ENCODE results near the gene KRT15.

Gene KRT15

GRCh38 chr17:41504246-41504977 lies 14.3 kb downstream of the KRT15 start:
- no peak for DNase-seq

DNA sequence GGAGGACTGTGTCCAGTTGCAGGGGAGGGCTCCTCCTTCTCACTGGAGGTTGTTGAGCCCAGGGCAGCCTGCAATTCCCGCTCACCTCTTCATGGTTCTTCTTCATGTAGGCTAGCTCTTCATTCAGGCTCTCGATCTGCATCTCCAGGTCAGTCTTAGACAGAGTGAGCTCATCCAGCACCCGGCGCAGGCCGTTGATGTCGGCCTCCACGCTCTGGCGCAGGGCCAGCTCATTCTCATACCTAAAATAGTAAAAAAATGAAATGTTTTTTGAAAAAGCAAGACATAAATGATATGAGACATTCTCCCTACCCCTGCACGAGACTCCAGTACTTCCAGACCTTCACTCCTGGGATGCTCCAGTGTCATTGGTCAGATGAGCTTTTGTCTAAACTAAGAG lies 15.5 kb downstream of the KRT15 start:
- no peak for DNase-seq

DNA sequence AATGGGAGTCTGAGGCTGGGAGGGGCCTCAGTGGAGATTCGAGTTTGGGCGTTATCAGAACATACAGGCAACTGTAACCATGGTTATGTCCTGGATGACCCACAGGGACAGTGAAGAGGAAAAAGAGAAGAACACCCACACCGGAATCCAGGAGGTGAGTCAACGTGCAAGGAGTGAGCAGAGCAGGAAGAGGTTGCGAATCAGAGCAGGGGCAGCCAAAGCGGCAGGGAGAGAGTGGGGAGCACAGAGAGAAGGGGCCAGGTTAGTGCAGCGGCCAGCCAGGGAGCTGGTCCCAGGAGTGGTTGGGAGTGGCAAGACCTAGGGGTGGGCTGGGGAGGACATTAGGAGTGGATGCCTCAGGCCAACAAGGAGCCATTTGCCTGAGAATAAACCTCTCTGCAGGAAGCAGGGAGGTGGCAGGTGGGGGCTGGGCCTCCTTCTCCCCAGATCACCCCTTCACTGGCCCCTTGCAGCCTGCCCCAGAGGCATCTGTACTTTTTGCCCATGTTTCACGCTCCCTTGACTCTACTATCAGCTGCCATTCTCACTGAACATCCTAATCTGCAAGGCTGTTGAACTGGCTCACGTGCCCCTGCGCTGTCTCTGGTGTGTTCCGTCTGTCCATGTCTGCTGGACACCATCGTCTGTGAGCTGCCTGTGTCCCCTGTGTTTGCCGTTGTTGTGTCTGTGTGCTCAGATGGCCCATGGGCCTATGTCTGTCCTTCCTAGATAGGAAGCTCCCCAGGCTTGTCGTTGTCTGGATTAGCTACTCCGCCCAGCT lies 18.4 kb downstream of the KRT15 start:
- no peak for DNase-seq

GRCh38 chr17:41499714-41500113 lies 19.0 kb downstream of the KRT15 start:
- no peak for DNase-seq

GRCh38 chr17:41498276-41498675 lies 20.4 kb downstream of the KRT15 start:
- no peak for DNase-seq

DNA sequence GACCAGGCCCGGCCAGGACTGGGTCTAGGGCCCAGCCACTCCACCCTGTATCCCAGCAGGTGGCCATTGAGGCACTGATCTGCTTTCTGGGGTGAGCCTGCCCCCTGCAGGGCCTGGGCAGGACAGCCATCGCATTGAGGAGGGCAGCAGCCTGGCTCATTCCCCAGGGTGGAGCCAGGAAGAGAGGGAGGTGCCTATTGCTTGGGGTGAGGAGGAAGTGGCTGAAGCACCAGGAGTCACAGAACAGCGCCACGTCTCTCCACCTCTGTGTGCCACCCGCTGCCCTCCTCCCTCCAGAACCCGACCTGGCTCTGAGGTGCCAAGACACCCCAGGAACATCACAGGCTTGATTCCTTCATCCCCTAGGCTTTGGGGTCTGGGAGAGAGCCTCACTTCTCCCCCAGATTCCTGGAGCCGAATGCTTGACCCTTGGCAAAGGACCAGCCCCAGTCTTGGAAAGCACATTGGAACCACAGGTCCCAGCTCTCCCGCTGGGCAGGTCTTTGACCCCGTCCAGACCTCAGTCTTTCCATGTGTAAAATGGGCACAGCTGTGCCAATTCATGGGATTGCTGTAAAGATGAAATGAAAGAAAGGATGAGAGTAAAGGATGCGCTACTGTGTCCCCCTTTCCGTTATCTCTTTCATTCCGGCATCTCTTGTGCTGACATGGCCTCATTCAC lies 21.7 kb downstream of the KRT15 start:
- no peak for DNase-seq

GRCh38 chr17:41494524-41494923 lies 24.2 kb downstream of the KRT15 start:
- DNase-seq: no peak

- no peak for DNase-seq
Measured at GRCh38 chr17:41492771-41493170, 25.9 kb downstream of the KRT15 start.

- DNase-seq: no peak
Measured at GRCh38 chr17:41492351-41492750, 26.3 kb downstream of the KRT15 start.

DNA sequence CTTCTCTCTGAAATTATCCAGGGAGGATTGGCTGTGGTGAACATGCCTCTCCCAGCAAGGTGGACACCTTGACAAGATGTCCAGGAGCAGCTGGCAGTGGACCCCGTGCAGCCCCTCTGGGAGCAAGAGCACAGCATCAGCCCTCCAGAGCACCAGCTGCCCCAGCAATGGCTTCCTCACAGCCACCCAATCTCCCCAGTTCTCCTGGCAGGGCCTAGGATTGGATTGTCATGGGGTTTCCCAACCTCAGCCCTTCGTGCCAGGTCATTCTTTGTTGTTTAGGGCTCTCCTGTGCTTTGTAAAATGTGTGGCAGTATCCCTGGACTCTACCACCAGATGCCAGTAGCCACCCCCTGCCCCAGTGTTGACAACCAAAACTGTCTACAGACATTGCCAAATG lies 27.2 kb downstream of the KRT15 start:
- DNase-seq: no peak

DNA sequence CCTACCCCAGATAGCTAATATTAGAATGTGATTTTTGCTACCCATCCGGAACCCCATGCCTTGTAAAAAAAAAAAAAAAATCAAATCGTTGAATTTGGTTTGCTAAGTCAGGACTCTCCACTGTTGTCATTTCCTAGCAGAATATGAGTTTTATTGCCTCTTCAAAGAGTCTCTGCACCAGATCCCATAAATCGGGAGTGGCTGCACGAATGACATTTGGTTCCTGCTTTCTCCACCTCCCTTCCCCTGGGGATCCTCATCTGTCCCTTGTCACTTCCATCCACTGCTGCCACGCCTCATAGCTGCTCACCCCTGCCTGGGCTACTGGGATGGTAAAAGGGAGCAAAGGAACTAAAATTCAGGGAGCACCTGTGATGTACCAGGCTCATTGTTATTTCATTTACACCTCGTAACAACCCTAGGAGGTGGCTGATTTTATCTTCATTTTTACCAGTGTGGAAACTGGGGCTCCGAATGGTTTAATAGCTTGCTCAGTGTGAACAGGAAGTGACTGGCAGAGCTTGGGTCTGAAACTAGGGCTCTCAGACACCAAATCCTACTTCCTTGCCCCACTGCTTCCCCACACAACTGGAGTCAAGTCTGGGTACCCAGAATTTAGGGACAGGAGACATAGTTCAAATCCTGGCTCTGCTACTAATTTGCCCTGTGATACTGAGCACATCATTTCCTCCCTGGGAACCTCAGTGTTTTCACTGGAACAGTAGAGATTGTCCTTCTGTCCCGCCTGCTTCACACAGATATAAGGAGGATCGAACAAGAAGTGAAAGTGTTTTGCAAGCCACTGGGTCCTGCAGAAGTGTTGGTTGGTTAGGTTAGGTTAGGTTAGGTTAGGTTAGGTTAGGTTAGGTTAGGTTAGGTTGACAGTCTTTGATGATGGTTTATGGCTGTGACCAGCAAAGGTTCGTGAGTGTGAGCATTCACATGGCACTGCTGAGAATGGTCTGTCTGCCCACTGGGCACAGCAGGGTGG lies 28.4 kb downstream of the KRT15 start:
- DNase-seq: no peak

DNA sequence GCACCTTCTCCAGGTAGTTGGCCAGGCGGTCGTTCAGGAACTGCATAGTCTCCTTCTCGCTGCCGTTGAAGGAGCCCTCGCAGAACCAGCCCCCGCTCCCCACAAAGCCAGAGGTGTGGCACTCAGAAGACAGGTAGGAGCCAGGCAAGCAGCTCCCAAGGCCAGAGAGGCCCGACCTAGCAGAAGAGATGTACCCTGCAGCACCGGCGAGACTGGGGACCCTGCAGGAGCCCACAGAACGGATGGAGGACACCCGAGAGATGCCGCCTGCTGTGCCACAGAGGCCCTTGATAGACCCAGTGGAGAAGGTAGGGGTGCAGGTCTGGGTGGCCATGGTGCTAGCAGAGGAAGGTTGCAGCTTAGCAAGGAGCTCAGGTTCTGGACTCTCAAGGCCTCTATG lies 29.2 kb downstream of the KRT15 start, which contains the start of gene KRT36:
Gene KRT36, minus strand, starts transcription at position 380 of the 400 bp plus-strand sequence. Its CDS starts 46 bp downstream, at position 334.
- no peak for DNase-seq

- DNase-seq: no peak
Measured at GRCh38 chr17:41486809-41487530, 31.7 kb downstream of the KRT15 start.

DNA sequence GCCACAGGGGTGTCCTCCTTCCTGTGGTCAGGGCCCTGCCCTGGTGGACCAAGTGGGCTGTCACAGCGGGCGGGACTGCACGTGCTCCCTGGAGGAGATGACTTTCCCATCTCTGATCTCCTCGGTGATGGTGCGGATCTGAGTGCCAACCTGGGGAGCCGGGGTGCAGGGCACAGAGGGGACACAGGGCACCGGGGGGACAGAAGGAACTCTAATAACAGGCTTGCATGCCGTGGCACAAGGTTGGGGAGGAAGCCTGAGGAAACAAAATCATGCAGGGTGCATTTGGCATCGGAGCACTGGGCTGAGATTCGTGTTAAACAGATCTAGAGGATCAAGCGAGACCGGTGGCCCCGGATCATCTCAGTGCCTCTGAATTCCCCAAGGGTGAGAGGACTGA lies 32.4 kb downstream of the KRT15 start:
- DNase-seq: no peak

DNA sequence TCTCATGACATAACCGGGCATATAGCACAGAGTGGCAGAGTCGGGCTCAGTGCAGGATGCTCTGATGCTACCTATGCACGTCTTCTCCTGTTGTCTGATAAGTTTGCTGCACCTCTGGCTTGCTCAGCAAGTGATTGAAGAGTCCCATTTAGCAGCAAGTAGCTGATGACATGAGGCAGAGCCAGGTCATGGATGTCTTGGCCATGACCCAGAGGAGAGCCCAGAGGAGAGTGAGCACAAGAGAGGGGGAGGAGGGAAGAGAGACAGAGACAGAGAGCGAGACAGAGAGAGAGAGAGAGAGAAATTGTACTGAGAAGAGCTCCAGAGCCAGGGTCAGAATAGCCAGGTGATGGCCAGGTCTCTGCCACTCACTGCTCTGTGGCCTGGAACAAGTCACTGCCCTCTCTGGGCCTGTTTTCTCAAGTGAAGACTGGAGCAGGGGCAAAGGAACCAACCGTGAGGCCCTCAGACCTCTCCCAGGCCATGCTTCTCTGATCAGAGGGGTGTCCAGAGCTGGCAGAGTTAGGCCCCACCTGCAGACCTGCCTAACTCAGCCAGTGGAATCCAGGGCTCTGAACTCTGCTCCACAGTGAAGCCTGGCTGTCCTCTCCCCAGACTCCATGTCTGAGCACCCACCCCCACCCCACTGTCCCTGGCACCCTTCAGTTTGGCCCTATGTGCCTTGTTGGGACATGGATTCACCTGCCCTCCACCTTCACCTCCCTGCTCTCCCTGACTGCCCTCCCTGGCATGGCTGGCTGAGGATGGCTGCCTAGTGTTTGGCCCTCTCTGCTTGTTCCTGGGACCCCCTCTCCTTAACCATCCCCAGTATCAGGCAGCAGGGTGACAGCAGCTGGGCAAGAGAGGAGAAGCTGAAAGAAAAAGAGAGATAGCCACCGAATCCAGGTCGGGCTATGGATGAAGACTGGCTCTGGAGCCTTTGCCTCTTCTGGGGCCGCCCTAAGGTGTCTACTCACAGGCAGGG lies 33.5 kb downstream of the KRT15 start:
- DNase-seq: no peak

GRCh38 chr17:41483991-41484826 lies 34.5 kb downstream of the KRT15 start:
- no peak for DNase-seq

- no peak for DNase-seq
Measured at GRCh38 chr17:41483531-41483930, 35.2 kb downstream of the KRT15 start.

DNA sequence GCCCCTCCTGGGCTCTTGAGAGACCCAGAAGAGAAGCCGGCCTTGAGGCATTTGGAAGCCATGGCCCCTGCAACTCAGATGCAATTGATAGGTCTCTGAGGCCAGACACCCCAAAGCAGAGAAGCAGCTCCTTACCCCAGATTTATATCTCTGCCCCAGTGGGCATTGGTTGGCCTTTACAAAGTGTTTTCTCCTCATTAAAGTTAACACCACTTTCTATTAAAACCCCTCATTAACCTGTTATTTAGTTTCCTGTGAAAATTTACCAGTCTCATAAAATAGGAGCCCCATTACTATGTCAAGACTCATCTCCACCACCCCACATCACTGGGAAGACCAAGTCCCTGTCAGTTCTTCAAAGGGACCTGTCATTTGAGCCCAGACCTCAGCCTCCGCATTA lies 37.7 kb downstream of the KRT15 start, which contains the start of gene KRT35:
Gene KRT35, minus strand, starts transcription at position 116 of the 400 bp plus-strand sequence. Its CDS starts 54 bp downstream, at position 62.
- no peak for DNase-seq

DNA sequence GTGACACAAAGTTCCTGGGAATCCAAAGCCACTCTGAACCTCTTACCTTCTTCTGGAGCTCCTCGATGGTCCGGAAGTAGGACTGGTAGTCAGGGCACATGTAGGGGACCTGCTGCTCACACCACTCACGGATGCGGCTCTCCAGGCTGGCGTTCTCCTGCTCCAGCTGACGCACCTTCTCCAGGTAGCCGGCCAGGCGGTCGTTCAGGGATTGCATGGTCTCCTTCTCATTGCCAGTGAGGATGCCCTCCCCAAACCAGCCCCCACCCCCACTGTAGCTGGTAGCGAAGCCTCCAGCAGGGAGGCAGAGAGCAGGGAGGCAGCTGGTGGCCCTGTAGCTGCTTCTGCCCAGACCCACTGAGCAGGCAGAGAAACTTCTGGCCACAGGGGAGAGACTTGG lies 38.1 kb downstream of the KRT15 start:
- DNase-seq: no peak

Data from activated gamma-delta T cell (primary cell).